Endothelial cell of umbilical vein (primary cell): ENCODE measurements around the gene SLC34A1. TPM values are rescaled to one million over a fixed set of nuclear protein-coding genes. Genes with fewer than 3 reads are reported as not detected.

Source experiments
- BruUV-seq: library from RNA; stranded (reverse); fragments of 400-500 nt; replicated peaks from 2 replicates; lab custom pipeline; 2021; lab: Mats Ljungman, UMichigan
- CTCF ChIA-PET: fragments of 300-600, 350-600 bp; sonication (Branson Sonifier 250); formaldehyde crosslinking; loops from one replicate; lab custom pipeline; 2021; ENCODE audit warnings: antibody characterized with exemption, inconsistent platforms; lab: Charles Lee
- POLR2A ChIA-PET: fragments of 300-600, 350-600 bp; sonication (Branson Sonifier 250); formaldehyde crosslinking; loops from one replicate; lab custom pipeline; 2021; ENCODE audit warnings: antibody characterized with exemption, inconsistent platforms; lab: Charles Lee
- DNase-seq: peaks from one replicate; pipeline ENCODE4 v3.0.0-alpha.2; 2011; ENCODE audit warnings: low read depth, low spot score
- FAIRE-seq: peaks from 2 replicates; lab custom pipeline; 2011; peaks lifted over from hg19 to GRCh38; lab: Jason Lieb, UNC
- H2AFZ ChIP-seq: 2 replicates; pipeline ENCODE4 v1.6.0; 2012; ENCODE audit warnings: low read depth, low read length, control low read depth, inconsistent platforms
- H3K27ac ChIP-seq: 2 replicates; pipeline ENCODE4 v1.5.1; 2011; ENCODE audit warnings: low read depth, mild to moderate bottlenecking, control low read depth, low read length, moderate library complexity; ENCODE audit not compliant: insufficient read depth
- H3K27me3 ChIP-seq, 2 experiments: 2 replicates each; pipeline versions ENCODE4 v1.6.0 to v1.6.1; 2011; ENCODE audit warnings: low read length in 2 of 2, mixed read lengths in 1 of 2; ENCODE audit not compliant: control insufficient read depth in 2 of 2, insufficient read depth in 2 of 2
- H3K36me3 ChIP-seq, 2 experiments: 2 replicates in 1 of 2; 3 replicates in 1 of 2; pipeline ENCODE4 v1.5.1; 2011; ENCODE audit warnings: low read length in 2 of 2, mild to moderate bottlenecking in 1 of 2, moderate library complexity in 1 of 2; ENCODE audit not compliant: control insufficient read depth in 2 of 2, insufficient read depth in 2 of 2; ENCODE audit errors: extremely low read depth in 1 of 2
- H3K4me1 ChIP-seq: 3 replicates; pipeline ENCODE4 v1.5.1; 2011; ENCODE audit warnings: mild to moderate bottlenecking, low read length; ENCODE audit not compliant: control insufficient read depth, insufficient read depth; ENCODE audit errors: extremely low read depth
- H3K4me2 ChIP-seq: 2 replicates; pipeline ENCODE4 v1.6.1; 2011; ENCODE audit warnings: low read length, control low read depth, mixed read lengths; ENCODE audit not compliant: insufficient read depth
- H3K4me3 ChIP-seq, 3 experiments: fragments of 200-600 bp in 1 of 3; sonication (generic), shearing (Covaris generic) in 1 of 3; replicated peaks in 1 of 3; 2 replicates each; pipeline ENCODE4 v1.5.1; 2011 to 2016; ENCODE audit warnings: control low read depth in 3 of 3, low read length in 3 of 3, mild to moderate bottlenecking in 2 of 3, inconsistent platforms in 1 of 3, low read depth in 1 of 3, moderate library complexity in 1 of 3; ENCODE audit not compliant: insufficient read depth in 1 of 3
- H3K79me2 ChIP-seq: 2 replicates; pipeline ENCODE4 v1.6.0; 2012; ENCODE audit warnings: low read length, inconsistent platforms; ENCODE audit not compliant: control insufficient read depth, insufficient read depth
- H3K9ac ChIP-seq: replicated peaks from 2 replicates; pipeline ENCODE3; 2011; ENCODE audit warnings: low read length, control low read depth; ENCODE audit not compliant: insufficient read depth; ENCODE audit errors: extremely low read depth
- H3K9me1 ChIP-seq: replicated peaks from 3 replicates; pipeline ENCODE4 v1.6.0; 2011; ENCODE audit warnings: mild to moderate bottlenecking, low read length; ENCODE audit not compliant: control insufficient read depth, insufficient read depth; ENCODE audit errors: extremely low read depth
- H3K9me3 ChIP-seq: replicated peaks from 2 replicates; pipeline ENCODE4 v1.5.1; 2012; ENCODE audit warnings: low read length, inconsistent platforms; ENCODE audit not compliant: control insufficient read depth, insufficient read depth
- H4K20me1 ChIP-seq: replicated peaks from 2 replicates; pipeline ENCODE3; 2011; ENCODE audit warnings: mild to moderate bottlenecking, low read length; ENCODE audit not compliant: control insufficient read depth, insufficient read depth; ENCODE audit errors: extremely low read depth
- EZH2 ChIP-seq: IDR thresholded peaks from 2 replicates; pipeline ENCODE4 v1.6.1; 2012; ENCODE audit warnings: borderline replicate concordance, low read depth, mild to moderate bottlenecking, moderate library complexity, low read length, inconsistent platforms; ENCODE audit not compliant: severe bottlenecking
- FOS ChIP-seq: IDR thresholded peaks from 2 replicates; pipeline ENCODE4 v1.6.1; 2011; ENCODE audit warnings: mild to moderate bottlenecking, low read length, moderate library complexity, borderline replicate concordance; ENCODE audit not compliant: insufficient read depth
- GATA2 ChIP-seq: IDR thresholded peaks from 2 replicates; pipeline ENCODE4 v1.7.0; 2011; ENCODE audit warnings: low read depth, mild to moderate bottlenecking, moderate library complexity, mixed read lengths, low read length; ENCODE audit not compliant: insufficient read length, insufficient read depth
- JUN ChIP-seq: IDR thresholded peaks from 2 replicates; pipeline ENCODE4 v1.6.1; 2011; ENCODE audit warnings: borderline replicate concordance, low read depth; ENCODE audit not compliant: insufficient read length, insufficient read depth
- MYC ChIP-seq: IDR thresholded peaks from one replicate; pipeline ENCODE4 v1.6.1; 2011; ENCODE audit warnings: mild to moderate bottlenecking, low read depth, low read length
- POLR2A ChIP-seq: IDR thresholded peaks from 2 replicates; pipeline ENCODE4 v1.6.1; 2012; ENCODE audit warnings: low read depth, mild to moderate bottlenecking, control low read depth, low read length
- POLR2AphosphoS5 ChIP-seq: IDR thresholded peaks from 2 replicates; pipeline ENCODE4 v1.6.1; 2012; ENCODE audit warnings: low read depth, mild to moderate bottlenecking, control low read depth, low read length, moderate library complexity; ENCODE audit not compliant: insufficient read depth
- dilution Hi-C: fragments of 300-500 bp; cut with MboI; formaldehyde crosslinking; loops from one replicate; pipeline ENCODE4 v1.15.0; 2019; ENCODE audit warnings: low sequenced_read_pairs; ENCODE audit not compliant: extremely low pct_ligation_motif_present
- intact Hi-C: fragments of 100-400 bp; cut with micrococcal nuclease; formaldehyde crosslinking; loops from one replicate; pipeline ENCODE4 v1.10.0; 2022
- polyA plus RNA-seq, 4 experiments: library from polyadenylated mRNA; depleted of rRNA in 3 of 4; stranded (reverse) in 3 of 4; unstranded in 1 of 4; fragments of >200 nt; gene quantifications; 2 replicates each; pipeline versions ENCODE4 v1.2.1 to v1.2.3, GENCODE V29; 2011 to 2012; ENCODE audit warnings: missing spikeins in 1 of 4
- total RNA-seq: library from RNA; stranded (reverse); gene quantifications from 2 replicates; pipeline ENCODE4 v1.2.3, GENCODE V29; 2021
- TF ChIP-seq, protein P1 (sequence below): IDR thresholded peaks from 2 replicates; pipeline ENCODE4 v1.6.1; 2011; ENCODE audit not compliant: insufficient read depth, insufficient read length
- TF ChIP-seq, protein P2 (sequence below), 2 donors: IDR thresholded peaks; 1 replicate in 1 of 2; 2 replicates in 1 of 2; pipeline ENCODE4 v1.5.1; 2011; ENCODE audit warnings: low read length in 2 of 2, mild to moderate bottlenecking in 2 of 2, moderate library complexity in 2 of 2, control low read depth in 1 of 2, inconsistent platforms in 1 of 2, low read depth in 1 of 2; ENCODE audit not compliant: insufficient read depth in 1 of 2; ENCODE audit errors: extremely low read depth in 1 of 2

SLC34A1 gene
- total and polyA plus RNA-seq, 2 donors (not counting 3 experiments of a cell fraction or from before 2014, with no cell fraction given), result not detected

DNA sequence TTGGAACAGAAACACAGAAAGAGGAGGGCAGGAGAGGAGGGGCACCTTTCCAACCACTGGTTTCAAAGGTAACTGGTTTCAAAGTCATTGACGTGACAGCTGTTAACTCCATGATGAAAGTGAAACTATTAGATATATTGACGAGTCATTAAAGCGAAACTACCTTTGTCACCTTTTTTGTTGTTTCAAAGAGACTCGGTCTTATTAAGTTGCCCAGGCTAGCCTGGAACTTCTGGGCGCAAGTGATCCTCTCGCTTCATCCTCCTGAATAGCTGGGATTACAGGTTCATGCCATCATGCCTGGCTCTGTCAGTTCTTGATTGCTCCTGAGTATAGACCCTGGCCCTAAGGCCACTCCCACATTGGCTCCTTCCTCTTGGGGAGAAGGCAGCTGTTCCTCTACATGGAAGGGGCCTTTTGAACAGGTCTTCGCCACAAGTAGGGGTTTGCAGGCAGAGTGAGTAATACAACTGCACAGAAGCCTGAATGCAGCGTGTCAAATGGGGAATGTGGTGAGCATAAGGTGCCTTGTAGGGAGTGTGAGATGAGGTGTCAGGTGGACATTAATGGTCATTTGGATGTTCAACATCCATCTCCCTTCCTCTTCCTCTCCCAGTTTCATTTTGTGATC, 28.5 kb downstream of the SLC34A1 start:
- H3K27me3 ChIP-seq, result peaks cover 0 to 7% of the 10 kb centered on the region in 2 experiments
- no peaks in the 10 kb centered on the region for H3K79me2 ChIP-seq
- H2AFZ ChIP-seq, result no peak overlapping the region
- H3K36me3 ChIP-seq, result no peaks in the 10 kb centered on the region
- H3K9me1 ChIP-seq, result no peaks in the 10 kb centered on the region
- no peaks in the 10 kb centered on the region for H3K9me3 ChIP-seq
- dilution Hi-C loops (no loop called here), intact Hi-C loops (no loop called here)
- H3K4me1 ChIP-seq, result no peaks in the 10 kb centered on the region
- H3K4me2 ChIP-seq, result no peak overlapping the region
- DNase-seq (no peak), FAIRE-seq (no peak)
- no TSS peak for BruUV-seq
- no peaks in the 10 kb centered on the region for H4K20me1 ChIP-seq
- ChIA-PET POLR2A (no interaction called here), CTCF (no interaction called here)
- H3K27ac ChIP-seq, result no peak overlapping the region
- TF ChIP-seq EZH2, result no peak
- no peak overlapping the region for H3K4me3 ChIP-seq
- H3K9ac ChIP-seq, result no peak overlapping the region

DNA sequence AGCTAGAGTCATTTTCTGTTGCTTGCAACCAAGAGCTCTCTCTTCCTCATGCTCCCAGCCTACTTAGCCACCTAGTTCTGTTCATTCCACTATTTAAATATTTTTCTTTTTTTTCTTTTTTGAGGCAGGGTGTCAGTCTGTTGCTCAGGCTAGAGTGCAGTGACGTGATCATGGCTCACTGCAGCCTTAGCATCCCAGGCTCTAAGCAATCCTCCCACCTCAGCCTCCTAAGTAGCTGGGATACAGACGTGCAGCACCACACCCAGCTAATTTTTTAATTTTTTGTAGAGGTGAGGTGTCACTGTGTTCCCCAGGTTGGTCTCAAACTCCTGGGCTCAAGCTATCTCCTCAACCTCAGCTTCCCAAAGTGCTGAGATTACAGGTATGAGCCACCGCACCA, 30.2 kb downstream of the SLC34A1 start:
- POLR2A ChIA-PET, result interaction anchor here (1.3 kb wide), 1 partner anchor 12 kb away, joined by 8 read pairs; the partner anchor contains the start of gene GRK6

More for the DNA sequence above, 30.2 kb downstream of the SLC34A1 start:
- H3K79me2 ChIP-seq, result no peaks in the 10 kb centered on the region
- no peak overlapping the region for H3K4me3 ChIP-seq
- H3K9me3 ChIP-seq, result no peaks in the 10 kb centered on the region
- H2AFZ ChIP-seq, result no peak overlapping the region
- no peak overlapping the region for H3K4me2 ChIP-seq
- H3K27me3 ChIP-seq, result peaks cover 0 to 5% of the 10 kb centered on the region in 2 experiments
- H3K27ac ChIP-seq, result no peak overlapping the region
- no TSS peak for BruUV-seq
- CTCF ChIA-PET, result interaction anchor here (1.1 to 2.5 kb wide), 6 partner anchors 8 to 87 kb away, joined by 3 to 21 read pairs (median 3); no protein-coding TSS in a partner anchor
- H3K36me3 ChIP-seq, result no peaks in the 10 kb centered on the region
- no peaks in the 10 kb centered on the region for H3K9me1 ChIP-seq
- TF ChIP-seq EZH2 (no peak), FOS (no peak), GATA2 (no peak), MYC (no peak), POLR2AphosphoS5 (no peak), POLR2A (no peak), JUN (no peak)
- TF ChIP-seq, protein P1, sequence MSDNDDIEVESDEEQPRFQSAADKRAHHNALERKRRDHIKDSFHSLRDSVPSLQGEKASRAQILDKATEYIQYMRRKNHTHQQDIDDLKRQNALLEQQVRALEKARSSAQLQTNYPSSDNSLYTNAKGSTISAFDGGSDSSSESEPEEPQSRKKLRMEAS, result no peak
- TF ChIP-seq, protein P2, sequence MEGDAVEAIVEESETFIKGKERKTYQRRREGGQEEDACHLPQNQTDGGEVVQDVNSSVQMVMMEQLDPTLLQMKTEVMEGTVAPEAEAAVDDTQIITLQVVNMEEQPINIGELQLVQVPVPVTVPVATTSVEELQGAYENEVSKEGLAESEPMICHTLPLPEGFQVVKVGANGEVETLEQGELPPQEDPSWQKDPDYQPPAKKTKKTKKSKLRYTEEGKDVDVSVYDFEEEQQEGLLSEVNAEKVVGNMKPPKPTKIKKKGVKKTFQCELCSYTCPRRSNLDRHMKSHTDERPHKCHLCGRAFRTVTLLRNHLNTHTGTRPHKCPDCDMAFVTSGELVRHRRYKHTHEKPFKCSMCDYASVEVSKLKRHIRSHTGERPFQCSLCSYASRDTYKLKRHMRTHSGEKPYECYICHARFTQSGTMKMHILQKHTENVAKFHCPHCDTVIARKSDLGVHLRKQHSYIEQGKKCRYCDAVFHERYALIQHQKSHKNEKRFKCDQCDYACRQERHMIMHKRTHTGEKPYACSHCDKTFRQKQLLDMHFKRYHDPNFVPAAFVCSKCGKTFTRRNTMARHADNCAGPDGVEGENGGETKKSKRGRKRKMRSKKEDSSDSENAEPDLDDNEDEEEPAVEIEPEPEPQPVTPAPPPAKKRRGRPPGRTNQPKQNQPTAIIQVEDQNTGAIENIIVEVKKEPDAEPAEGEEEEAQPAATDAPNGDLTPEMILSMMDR (IDR thresholded peaks at IDR 0.05; ENCODE audit: extremely low read depth in 1 of 2, insufficient read depth in 1 of 2, low read depth in 1 of 2, low read length in 2 of 2), result no peak
- no peaks in the 10 kb centered on the region for H3K4me1 ChIP-seq
- DNase-seq (no peak), FAIRE-seq (no peak)
- no peaks in the 10 kb centered on the region for H4K20me1 ChIP-seq
- H3K9ac ChIP-seq, result no peak overlapping the region
- intact Hi-C loops (no loop called here), dilution Hi-C loops (no loop called here)
